ENCODE measurements around the gene ARHGDIG. TPM values are rescaled to one million over a fixed set of nuclear protein-coding genes. Genes with fewer than 3 reads are reported as not detected.

Gene ARHGDIG
- total RNA-seq, 4 donors from 2014 or later: 1.2 to 2.7 (median 1.8) TPM

- no peaks in the 10 kb centered on the region for H3K9me3 ChIP-seq
- WGBS, 2 donors (ENCODE audit: low coverage in 1 of 2): 85 to 100% methylated on average over 1 to 6 of the region's 8 CpGs
- no peak for TF ChIP-seq POLR2A (IDR thresholded peaks at IDR 0.05)
- peaks cover 0 to 54% (median 7%) of the 10 kb centered on the region in 3 donors for H3K4me1 ChIP-seq
- H3K36me3 ChIP-seq: no peaks in the 10 kb centered on the region
- no peaks in the 10 kb centered on the region for H3K27me3 ChIP-seq
- H3K27ac ChIP-seq: peak overlapping the region in 2 of 4 donors; percentile 32 to 60
- ATAC-seq: no peak
- no peak overlapping the region for H3K4me3 ChIP-seq
Measured at GRCh38 chr16:240559-240958, 39.8 kb upstream of the ARHGDIG start.

GRCh38 chr16:242281-242680 is 38.1 kb upstream of the ARHGDIG start:
- no peak for ATAC-seq
- H3K9me3 ChIP-seq: no peaks in the 10 kb centered on the region
- peak overlapping the region in 3 of 4 donors; percentile 48 to 55 (median 53) for H3K27ac ChIP-seq
- H3K4me3 ChIP-seq: no peak overlapping the region
- peaks cover 0 to 42% (median 0%) of the 10 kb centered on the region in 3 donors for H3K4me1 ChIP-seq
- TF ChIP-seq CTCF (IDR thresholded peaks at IDR 0.05): no peak
- no peak for TF ChIP-seq EP300 (IDR thresholded peaks at IDR 0.05)
- TF ChIP-seq POLR2A (IDR thresholded peaks at IDR 0.05): no peak
- TF ChIP-seq POLR2AphosphoS5 (IDR thresholded peaks at IDR 0.05): no peak
- peaks cover 0 to 2% of the 10 kb centered on the region in 2 donors for H3K36me3 ChIP-seq
- H3K27me3 ChIP-seq: no peaks in the 10 kb centered on the region
- 32 to 77% methylated on average over 7 to 10 of the region's 10 CpGs for WGBS, 2 donors (ENCODE audit: low coverage in 1 of 2)

- peaks cover 0 to 42% (median 0%) of the 10 kb centered on the region in 3 donors for H3K4me1 ChIP-seq
- no peak for ATAC-seq
- H3K36me3 ChIP-seq: peaks cover 0 to 12% of the 10 kb centered on the region in 2 donors
- H3K27me3 ChIP-seq: no peaks in the 10 kb centered on the region
- H3K9me3 ChIP-seq: no peaks in the 10 kb centered on the region
- no peak for TF ChIP-seq EP300 (IDR thresholded peaks at IDR 0.05)
- TF ChIP-seq POLR2AphosphoS5 (IDR thresholded peaks at IDR 0.05): no peak
- TF ChIP-seq POLR2A (IDR thresholded peaks at IDR 0.05): no peak
- no peak for TF ChIP-seq CTCF (IDR thresholded peaks at IDR 0.05)
- WGBS, 2 donors (ENCODE audit: low coverage in 1 of 2): 67 to 83% methylated on average over 1 to 4 of the region's 4 CpGs
- H3K4me3 ChIP-seq: no peak overlapping the region
- H3K27ac ChIP-seq: peak overlapping the region in 1 of 4 donors; percentile 23
Measured at GRCh38 chr16:243348-243747, 37.0 kb upstream of the ARHGDIG start.

- no peak overlapping the region for H3K27ac ChIP-seq
- 75 to 100% methylated on average over 2 of the region's 9 CpGs for WGBS, 2 donors (ENCODE audit: low coverage in 1 of 2)
Measured at GRCh38 chr16:245105-245504, 35.3 kb upstream of the ARHGDIG start.

GRCh38 chr16:247027-247426 is 33.4 kb upstream of the ARHGDIG start:
- no peak overlapping the region for H3K27ac ChIP-seq
- no peak overlapping the region for H3K4me3 ChIP-seq
- TF ChIP-seq POLR2AphosphoS5 (IDR thresholded peaks at IDR 0.05): no peak
- TF ChIP-seq EP300 (IDR thresholded peaks at IDR 0.05): no peak
- TF ChIP-seq POLR2A (IDR thresholded peaks at IDR 0.05): no peak
- no peak for TF ChIP-seq CTCF (IDR thresholded peaks at IDR 0.05)
- peaks cover 0 to 46% of the 10 kb centered on the region in 2 donors for H3K36me3 ChIP-seq
- H3K9me3 ChIP-seq: no peaks in the 10 kb centered on the region
- 89 to 90% methylated on average over 6 to 11 of the region's 12 CpGs for WGBS, 2 donors (ENCODE audit: low coverage in 1 of 2)
- no peak for ATAC-seq
- H3K4me1 ChIP-seq: peaks cover 0 to 17% (median 0%) of the 10 kb centered on the region in 3 donors
- no peaks in the 10 kb centered on the region for H3K27me3 ChIP-seq

More at GRCh38 chr16:245105-245504, 35.3 kb upstream of the ARHGDIG start:
- Histone ChIP-seq H3K9me3 (no peaks in the 10 kb centered on the region), H3K27me3 (no peaks in the 10 kb centered on the region), H3K36me3 (peaks cover 0 to 28% of the 10 kb centered on the region in 2 donors), H3K4me3 (no peak overlapping the region), H3K4me1 (peaks cover 0 to 36% (median 0%) of the 10 kb centered on the region in 3 donors)
- TF ChIP-seq CTCF (IDR thresholded peaks at IDR 0.05) (no peak), POLR2AphosphoS5 (IDR thresholded peaks at IDR 0.05) (no peak), EP300 (IDR thresholded peaks at IDR 0.05) (no peak), POLR2A (IDR thresholded peaks at IDR 0.05) (no peak)
- no peak for ATAC-seq
